K562 (cell line): ENCODE results near the gene CCNQ. TPM values are rescaled to one million over a fixed set of nuclear protein-coding genes. Genes with fewer than 3 reads are reported as not detected.

Experiments used
- ATAC-seq: fragments of 200-7000 bp; cut with Tn5 transposase; 3 replicates; pipeline ENCODE4 v1.9.1; 2020; ENCODE audit warnings: moderate library complexity
- BruUV-seq: library from RNA; stranded (reverse); fragments of 400-500 nt; replicated peaks from 2 replicates; lab custom pipeline; 2021; lab: Mats Ljungman, UMichigan
- CTCF ChIA-PET: fragments of 300-600 bp; formaldehyde crosslinking; extraction: SDS; loops from one replicate; lab custom pipeline; 2021; ENCODE audit warnings: low intra/inter-chr PET ratio; lab: Yijun Ruan, JAX
- POLR2A ChIA-PET: fragments of 300-600, 350-650 bp; sonication (Branson Sonifier 250); formaldehyde crosslinking; extraction: SDS; loops from one replicate; lab custom pipeline; 2021; ENCODE audit warnings: antibody characterized with exemption, inconsistent platforms; lab: Yijun Ruan, JAX
- DNase-seq, 4 experiments: peaks; one replicate each; pipeline versions ENCODE4 v3.0.0 to v3.0.0-alpha.2; 2011 to 2018; ENCODE audit warnings: low spot score in 3 of 4, mixed read lengths in 3 of 4; ENCODE audit errors: extremely low read depth in 1 of 4
- FAIRE-seq: peaks from 2 replicates; lab custom pipeline; 2011; peaks lifted over from hg19 to GRCh38; lab: Jason Lieb, UNC
- H2AFZ ChIP-seq: 2 replicates; pipeline ENCODE4 v1.6.0; 2011; ENCODE audit warnings: low read depth, low read length, control low read depth, inconsistent platforms
- H3K27ac ChIP-seq: fragments of 200-600 bp; 3 replicates; pipeline ENCODE4 v1.8.0; 2011; ENCODE audit warnings: low read depth, mild to moderate bottlenecking, control low read depth, inconsistent platforms, low read length, moderate library complexity, mixed read lengths; ENCODE audit errors: extremely low read depth
- H3K27me3 ChIP-seq, 2 experiments: fragments of 300-600 bp in 1 of 2; 2 replicates in 1 of 2; 3 replicates in 1 of 2; pipeline versions ENCODE4 v1.6.0 to v1.8.0; 2011; ENCODE audit warnings: inconsistent platforms in 2 of 2, low read length in 2 of 2, mild to moderate bottlenecking in 1 of 2, mixed read lengths in 1 of 2, moderate library complexity in 1 of 2; ENCODE audit not compliant: control insufficient read depth in 2 of 2, insufficient read depth in 2 of 2
- H3K36me3 ChIP-seq: fragments of 300-600 bp; 3 replicates; pipeline ENCODE4 v1.8.0; 2011; ENCODE audit warnings: mild to moderate bottlenecking, low read length, inconsistent platforms; ENCODE audit not compliant: control insufficient read depth, insufficient read depth
- H3K4me1 ChIP-seq, 2 experiments: fragments of 200-600 bp in 1 of 2; replicated peaks in 1 of 2; 2 replicates in 1 of 2; 3 replicates in 1 of 2; pipeline versions ENCODE4 v1.5.1 to v1.8.0; 2011; ENCODE audit warnings: inconsistent platforms in 2 of 2, low read length in 2 of 2, mild to moderate bottlenecking in 1 of 2, mixed read lengths in 1 of 2, moderate library complexity in 1 of 2; ENCODE audit not compliant: control insufficient read depth in 2 of 2, insufficient read depth in 2 of 2
- H3K4me2 ChIP-seq: 2 replicates; pipeline ENCODE4 v1.6.1; 2011; ENCODE audit warnings: low read length, control low read depth, inconsistent platforms, mixed read lengths; ENCODE audit not compliant: insufficient read depth
- H3K4me3 ChIP-seq: fragments of 200-600 bp; sonication (generic), shearing (Covaris generic); 2 replicates; pipeline ENCODE4 v1.5.1; 2016; ENCODE audit warnings: control low read depth, inconsistent platforms
- H3K79me2 ChIP-seq: fragments of 200-600 bp; 3 replicates; pipeline ENCODE4 v1.8.0; 2011; ENCODE audit warnings: low read length, inconsistent platforms; ENCODE audit not compliant: control insufficient read depth, insufficient read depth
- H3K9ac ChIP-seq, 2 experiments: 2 replicates each; pipeline versions ENCODE4 v1.6.0 to v1.6.1; 2011; ENCODE audit warnings: low read depth in 2 of 2, low read length in 2 of 2, control low read depth in 1 of 2, inconsistent platforms in 1 of 2, mild to moderate bottlenecking in 1 of 2, mixed read lengths in 1 of 2; ENCODE audit not compliant: insufficient read depth in 1 of 2
- H3K9me1 ChIP-seq: one replicate; pipeline ENCODE4 v1.6.0; 2011; ENCODE audit warnings: inconsistent platforms, mild to moderate bottlenecking, low read length, moderate library complexity; ENCODE audit not compliant: control insufficient read depth, insufficient read depth
- H3K9me3 ChIP-seq: replicated peaks from 2 replicates; pipeline ENCODE4 v1.5.1; 2011; ENCODE audit warnings: low read depth, low read length, inconsistent platforms; ENCODE audit not compliant: control insufficient read depth, insufficient read depth
- H4K20me1 ChIP-seq: replicated peaks from 2 replicates; pipeline ENCODE4 v1.6.1; 2011; ENCODE audit warnings: low read length, inconsistent platforms, mixed read lengths; ENCODE audit not compliant: control insufficient read depth, insufficient read depth
- CEBPG ChIP-seq, 3 experiments: fragments of 200-800 bp in 1 of 3; sonication (Bioruptor generic) in 1 of 3; sonication (generic) in 1 of 3; formaldehyde crosslinking in 1 of 3; IDR thresholded peaks in 2 of 3; conservative IDR thresholded peaks in 1 of 3; 2 replicates each; pipeline versions ENCODE4 v1.6.1 to v1.8.0; 2016 to 2022; ENCODE audit warnings: missing compliant biosample characterization in 2 of 3, missing genetic modification characterization in 2 of 3, mild to moderate bottlenecking in 1 of 3, missing genetic modification reagents in 1 of 3
- HNRNPUL1 ChIP-seq: fragments of 200-400 bp; formaldehyde crosslinking; IDR thresholded peaks from 2 replicates; pipeline ENCODE4 v1.6.1; 2017; ENCODE audit warnings: low read length
- MED1 ChIP-seq: sonication (generic); formaldehyde crosslinking; IDR thresholded peaks from 2 replicates; pipeline ENCODE4 v1.8.1; 2023; ENCODE audit warnings: missing genetic modification reagents, borderline replicate concordance
- PPARD ChIP-seq: fragments of 250-450 bp; sonication (Bioruptor Pico); IDR thresholded peaks from 2 replicates; pipeline ENCODE4 v1.8.0; 2022; ENCODE audit warnings: inconsistent platforms, mild to moderate bottlenecking, moderate library complexity
- RBM39 ChIP-seq: fragments of 200-400 bp; formaldehyde crosslinking; optimal IDR thresholded peaks from 2 replicates; pipeline ENCODE3; 2018; ENCODE audit warnings: low read depth, low read length
- RFX1 ChIP-seq: fragments of 450-650 bp; IDR thresholded peaks from 2 replicates; pipeline ENCODE4 v1.6.1; 2016; ENCODE audit warnings: mild to moderate bottlenecking, moderate library complexity
- SETDB1 ChIP-seq: IDR thresholded peaks from one replicate; pipeline ENCODE4 v1.6.1; 2012; ENCODE audit warnings: low read length, control low read depth, inconsistent platforms
- SRSF7 ChIP-seq: fragments of 200-400 bp; formaldehyde crosslinking; optimal IDR thresholded peaks from 2 replicates; pipeline ENCODE3; 2017; ENCODE audit warnings: mild to moderate bottlenecking, low read depth, low read length
- ZNF274 ChIP-seq: IDR thresholded peaks from 2 replicates; pipeline ENCODE4 v1.6.1; 2011; ENCODE audit warnings: low read depth, mild to moderate bottlenecking, low read length, moderate library complexity, borderline replicate concordance
- ZNF282 ChIP-seq: sonication (generic); formaldehyde crosslinking; IDR thresholded peaks from 2 replicates; pipeline ENCODE4 v1.8.1; 2023; ENCODE audit warnings: missing genetic modification reagents
- ZNF347 ChIP-seq: fragments of 450-650 bp; formaldehyde crosslinking; IDR thresholded peaks from 2 replicates; pipeline ENCODE4 v1.4.0; 2020; ENCODE audit warnings: low read depth, mild to moderate bottlenecking, moderate library complexity
- WGBS: fragments of 100-300 bp; shearing (Covaris generic); methylation state at CpG from one replicate; pipeline ENCODE4 v1.1.6; 2016; ENCODE audit warnings: low coverage, mixed read lengths; ENCODE audit not compliant: insufficient coverage; ENCODE audit errors: missing lambda C conversion rate; 5-methylcytosine and 5-hydroxymethylcytosine counted together
- in situ Hi-C: fragments of 300-500 bp; cut with MboI; formaldehyde crosslinking; loops from 4 replicates; pipeline ENCODE4 v1.15.0; 2018; ENCODE audit warnings: inconsistent platforms, mixed read lengths
- intact Hi-C: fragments of 100-400 bp; cut with micrococcal nuclease; formaldehyde crosslinking; loops from 2 replicates; pipeline ENCODE4 v1.14.2; 2022
- polyA plus RNA-seq, 8 experiments: library from polyadenylated mRNA; depleted of rRNA in 4 of 8; stranded (reverse) in 5 of 8; unstranded in 3 of 8; fragments of >200 nt; fragmentation: Nextera tagmentation in 2 of 8; fragmentation: Illumina TruSeq in 1 of 8; extraction: Ambion mirVana in 2 of 8; extraction: Trizol in 1 of 8; gene quantifications; 2 replicates each; pipeline versions ENCODE4 v1.2.1 to v1.2.3, GENCODE V29; 2011 to 2014; ENCODE audit warnings: inconsistent platforms in 1 of 8, missing spikeins in 1 of 8
- total RNA-seq, 7 experiments: library from RNA; depleted of rRNA in 6 of 7; stranded (reverse); fragments of >200 nt in 6 of 7; fragmentation: Illumina TruSeq in 2 of 7; extraction: Trizol in 2 of 7; gene quantifications; 2 replicates each; pipeline versions ENCODE4 v1.2.1 to v1.2.3, GENCODE V29; 2011 to 2021; ENCODE audit warnings: low replicate concordance in 1 of 7
- TF ChIP-seq, protein P1 (sequence below): fragments of 250-450 bp; sonication (Bioruptor Pico); IDR thresholded peaks from 2 replicates; pipeline ENCODE4 v1.4.0; 2020; ENCODE audit warnings: mild to moderate bottlenecking, moderate library complexity, borderline replicate concordance
- TF ChIP-seq, protein P2 (sequence below), 2 experiments: fragments of 450-650 bp; IDR thresholded peaks; 2 replicates each; pipeline ENCODE4 v1.6.1; 2016
- TF ChIP-seq, protein P3 (sequence below): sonication (generic); formaldehyde crosslinking; IDR thresholded peaks from 2 replicates; pipeline ENCODE4 v1.8.0; 2022; ENCODE audit warnings: mild to moderate bottlenecking, low read depth, missing genetic modification reagents

The CCNQ gene
- total and polyA plus RNA-seq, 9 of the 15 experiments (the other 6 are each of a cell fraction or from before 2014, with no cell fraction given), result 0.92 to 53.8 (median 25.3) TPM

DNA sequence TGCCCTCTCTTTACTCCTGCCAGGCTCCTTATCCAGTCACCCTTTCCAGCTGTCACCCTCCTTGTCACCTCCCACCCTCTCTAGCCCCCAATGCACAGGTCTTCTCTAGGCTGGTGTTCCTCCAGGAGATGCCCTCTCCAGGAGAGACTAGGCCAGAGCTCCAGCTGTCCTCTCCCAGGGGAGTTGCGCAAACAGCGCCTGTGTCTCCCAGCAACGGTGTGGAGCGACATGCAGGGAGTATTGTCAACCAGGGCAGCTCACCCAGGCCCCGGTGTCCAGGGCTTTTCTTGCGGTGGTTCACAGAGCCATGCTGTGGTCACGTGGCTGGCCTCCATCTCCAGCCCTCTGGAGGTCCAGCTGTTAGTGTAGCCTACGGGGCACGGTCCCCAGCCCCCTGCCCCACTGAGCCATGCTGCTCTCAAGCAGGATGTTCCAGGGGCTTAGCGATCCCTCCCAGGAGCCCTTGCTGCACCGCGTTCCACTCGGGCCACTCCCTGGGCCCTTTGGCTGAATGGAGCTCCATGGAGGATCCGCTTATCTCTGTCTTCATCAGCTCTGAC, 34.8 kb downstream of the CCNQ start (continued):
- TF ChIP-seq CEBPG (CRISPR knock-in tag; IDR thresholded peaks at IDR 0.05), result peak; percentile 66
- peak; percentile 51 to 73; a peak in 3 of 4 replicates for TF ChIP-seq CEBPG (tag; conservative IDR thresholded peaks at IDR 0.05 in 1 of 2, IDR thresholded peaks at IDR 0.05 in 1 of 2)
- peak; percentile 66 for TF ChIP-seq RFX1

DNA sequence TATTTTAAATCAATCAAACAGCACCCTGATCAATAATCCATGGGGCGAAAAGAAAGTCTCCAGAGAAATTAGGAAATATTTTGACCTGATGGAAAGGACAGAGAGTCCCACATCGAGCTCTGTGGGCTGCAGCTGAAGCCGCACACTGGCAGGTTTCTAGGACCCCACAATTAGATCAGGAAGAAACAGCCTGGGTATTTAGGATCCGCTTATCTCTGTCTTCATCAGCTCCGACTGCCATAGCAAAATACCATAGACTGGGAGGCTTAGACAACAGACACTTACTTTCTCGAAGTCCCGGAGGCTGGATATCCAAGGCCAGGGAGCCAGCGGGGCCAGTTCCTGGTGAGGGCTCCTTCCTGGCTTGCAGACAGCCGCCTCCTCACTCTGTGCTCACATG, 36.4 kb downstream of the CCNQ start:
- Histone ChIP-seq H3K4me1 (peaks cover 0 to 24% of the 10 kb centered on the region in 2 experiments; a peak in 3 of 5 replicates), H3K9me1 (no peaks in the 10 kb centered on the region), H3K79me2 (no peaks in the 10 kb centered on the region), H3K4me3 (no peak overlapping the region), H4K20me1 (no peaks in the 10 kb centered on the region), H3K4me2 (no peak overlapping the region), H3K9me3 (no peaks in the 10 kb centered on the region), H3K27ac (no peak overlapping the region), H2AFZ (no peak overlapping the region), H3K27me3 (peaks cover 30 to 75% of the 10 kb centered on the region in 2 experiments; a peak in 4 of 5 replicates), H3K9ac (no peak overlapping the region), H3K36me3 (no peaks in the 10 kb centered on the region)
- DNase-seq, result no peak
- no peak for ATAC-seq
- TF ChIP-seq ZNF347 (no peak), ZNF282 (CRISPR knock-in tag) (no peak), RBM39 (no peak), MED1 (CRISPR knock-in tag) (no peak), SETDB1 (no peak), PPARD (CRISPR knock-in tag) (no peak), HNRNPUL1 (no peak), SRSF7 (no peak), ZNF274 (no peak)
- TF ChIP-seq, protein P1, sequence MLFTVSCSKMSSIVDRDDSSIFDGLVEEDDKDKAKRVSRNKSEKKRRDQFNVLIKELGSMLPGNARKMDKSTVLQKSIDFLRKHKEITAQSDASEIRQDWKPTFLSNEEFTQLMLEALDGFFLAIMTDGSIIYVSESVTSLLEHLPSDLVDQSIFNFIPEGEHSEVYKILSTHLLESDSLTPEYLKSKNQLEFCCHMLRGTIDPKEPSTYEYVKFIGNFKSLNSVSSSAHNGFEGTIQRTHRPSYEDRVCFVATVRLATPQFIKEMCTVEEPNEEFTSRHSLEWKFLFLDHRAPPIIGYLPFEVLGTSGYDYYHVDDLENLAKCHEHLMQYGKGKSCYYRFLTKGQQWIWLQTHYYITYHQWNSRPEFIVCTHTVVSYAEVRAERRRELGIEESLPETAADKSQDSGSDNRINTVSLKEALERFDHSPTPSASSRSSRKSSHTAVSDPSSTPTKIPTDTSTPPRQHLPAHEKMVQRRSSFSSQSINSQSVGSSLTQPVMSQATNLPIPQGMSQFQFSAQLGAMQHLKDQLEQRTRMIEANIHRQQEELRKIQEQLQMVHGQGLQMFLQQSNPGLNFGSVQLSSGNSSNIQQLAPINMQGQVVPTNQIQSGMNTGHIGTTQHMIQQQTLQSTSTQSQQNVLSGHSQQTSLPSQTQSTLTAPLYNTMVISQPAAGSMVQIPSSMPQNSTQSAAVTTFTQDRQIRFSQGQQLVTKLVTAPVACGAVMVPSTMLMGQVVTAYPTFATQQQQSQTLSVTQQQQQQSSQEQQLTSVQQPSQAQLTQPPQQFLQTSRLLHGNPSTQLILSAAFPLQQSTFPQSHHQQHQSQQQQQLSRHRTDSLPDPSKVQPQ (CRISPR knock-in tag), result no peak
- TF ChIP-seq, protein P2, sequence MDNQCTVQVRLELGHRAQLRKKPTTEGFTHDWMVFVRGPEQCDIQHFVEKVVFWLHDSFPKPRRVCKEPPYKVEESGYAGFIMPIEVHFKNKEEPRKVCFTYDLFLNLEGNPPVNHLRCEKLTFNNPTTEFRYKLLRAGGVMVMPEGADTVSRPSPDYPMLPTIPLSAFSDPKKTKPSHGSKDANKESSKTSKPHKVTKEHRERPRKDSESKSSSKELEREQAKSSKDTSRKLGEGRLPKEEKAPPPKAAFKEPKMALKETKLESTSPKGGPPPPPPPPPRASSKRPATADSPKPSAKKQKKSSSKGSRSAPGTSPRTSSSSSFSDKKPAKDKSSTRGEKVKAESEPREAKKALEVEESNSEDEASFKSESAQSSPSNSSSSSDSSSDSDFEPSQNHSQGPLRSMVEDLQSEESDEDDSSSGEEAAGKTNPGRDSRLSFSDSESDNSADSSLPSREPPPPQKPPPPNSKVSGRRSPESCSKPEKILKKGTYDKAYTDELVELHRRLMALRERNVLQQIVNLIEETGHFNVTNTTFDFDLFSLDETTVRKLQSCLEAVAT (IDR thresholded peaks at IDR 0.05), result no peak
- TF ChIP-seq, protein P3, sequence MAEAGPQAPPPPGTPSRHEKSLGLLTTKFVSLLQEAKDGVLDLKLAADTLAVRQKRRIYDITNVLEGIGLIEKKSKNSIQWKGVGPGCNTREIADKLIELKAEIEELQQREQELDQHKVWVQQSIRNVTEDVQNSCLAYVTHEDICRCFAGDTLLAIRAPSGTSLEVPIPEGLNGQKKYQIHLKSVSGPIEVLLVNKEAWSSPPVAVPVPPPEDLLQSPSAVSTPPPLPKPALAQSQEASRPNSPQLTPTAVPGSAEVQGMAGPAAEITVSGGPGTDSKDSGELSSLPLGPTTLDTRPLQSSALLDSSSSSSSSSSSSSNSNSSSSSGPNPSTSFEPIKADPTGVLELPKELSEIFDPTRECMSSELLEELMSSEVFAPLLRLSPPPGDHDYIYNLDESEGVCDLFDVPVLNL (CRISPR knock-in tag), result no peak
- no TSS peak for BruUV-seq
- FAIRE-seq, result no peak
- WGBS, result 7% methylated on average over 4 of the region's 9 CpGs
- ChIA-PET CTCF (no interaction called here), POLR2A (no interaction called here)
- in situ Hi-C loops (no loop called here), intact Hi-C loops (no loop called here)
